CD4-positive, alpha-beta T cell treated with Interleukin-15 for 4 hours (primary cell): ENCODE measurements around the gene LGALSL.
"Not testable (repeated sequence)": the region's sequence is repeated elsewhere in the genome, so short reads cannot be mapped to it uniquely, and the experiment has no call there.

Experiments
- DNase-seq: peaks from one replicate; pipeline ENCODE4 v3.0.0-alpha.2; 2020; ENCODE audit warnings: low spot score

Gene LGALSL

DNA sequence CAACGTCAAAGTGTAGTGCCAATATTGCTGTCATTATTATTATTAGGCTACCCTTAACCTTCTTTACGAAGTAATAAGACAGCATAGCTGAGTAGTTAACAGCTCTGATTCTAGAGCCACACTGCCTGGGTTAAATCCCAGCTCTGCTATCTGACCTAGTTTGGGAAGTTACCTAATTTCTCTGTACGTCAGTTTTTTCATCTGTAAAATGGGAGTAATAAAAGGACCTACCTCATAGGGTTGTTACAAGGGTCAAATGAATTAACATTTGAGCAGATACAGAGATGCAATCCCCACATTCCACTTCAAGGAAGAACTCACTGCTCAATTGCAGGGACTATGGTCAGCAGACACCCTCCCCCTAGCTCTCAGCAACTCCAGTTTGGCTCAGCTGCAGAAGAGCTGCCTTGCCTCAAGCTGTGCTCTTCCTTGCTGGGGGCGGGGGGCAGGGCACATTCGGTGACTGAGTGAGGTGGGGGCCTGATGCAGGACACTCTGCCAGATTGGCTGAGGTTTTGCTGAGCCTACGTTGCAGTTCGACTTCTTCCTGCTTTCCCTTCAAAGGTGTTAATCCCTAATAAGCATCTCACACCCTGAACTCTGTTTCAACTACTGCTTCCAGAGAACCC, 11.0 kb upstream of the LGALSL start:
- no peak for DNase-seq

DNA sequence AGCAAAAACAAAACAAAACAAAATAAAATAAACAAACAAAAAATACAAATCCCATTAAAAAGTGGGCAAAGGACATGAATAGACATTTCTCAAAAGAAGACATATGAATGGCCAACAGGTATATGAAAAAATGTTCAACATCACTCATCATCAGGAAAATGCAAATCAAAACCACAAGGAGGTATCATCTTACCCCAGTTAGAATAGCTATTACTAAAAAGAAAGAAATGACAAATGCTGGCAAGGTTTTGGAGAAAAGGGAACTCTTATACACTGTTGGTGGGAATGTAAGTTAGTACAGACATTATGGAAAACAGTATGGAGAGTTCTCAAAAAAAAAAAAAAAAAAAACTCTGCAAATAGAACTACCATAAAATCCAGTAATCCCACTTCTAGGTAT, 8.0 kb upstream of the LGALSL start:
- not testable (repeated sequence) for DNase-seq

DNA sequence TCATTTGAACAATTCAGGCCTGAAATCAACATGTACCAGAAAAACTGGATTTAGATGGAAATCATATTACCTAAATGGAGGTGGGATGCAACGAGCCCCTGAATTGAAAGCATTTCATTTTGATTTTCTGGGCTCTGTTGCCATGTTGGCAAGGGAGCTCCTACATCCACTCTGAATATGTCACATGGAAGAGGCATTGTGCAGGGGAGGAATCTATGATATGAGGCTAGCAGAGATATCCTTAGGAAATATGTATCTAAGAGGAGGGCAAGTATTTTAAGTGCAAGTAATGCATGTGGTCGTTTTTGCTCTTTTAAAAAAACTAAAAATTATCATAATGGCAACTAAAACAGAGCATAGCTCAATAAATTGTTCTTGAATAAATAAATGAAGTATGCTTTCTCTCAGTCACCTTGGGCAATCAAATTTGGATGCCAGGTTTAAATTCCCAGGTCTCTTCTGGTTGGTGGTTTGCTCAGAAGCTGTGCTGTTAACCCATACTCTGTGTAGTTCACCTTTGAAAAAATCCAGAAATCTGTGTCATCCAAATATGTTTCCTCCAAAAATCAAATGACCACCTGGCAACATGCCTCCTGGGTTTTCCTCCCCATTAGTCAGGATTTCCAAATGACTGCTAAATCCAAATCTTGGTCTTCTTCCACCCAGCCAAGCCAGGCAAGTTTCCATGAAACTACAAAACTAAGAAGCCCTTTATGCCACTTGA, 6.5 kb upstream of the LGALSL start:
- DNase-seq = no peak

DNA sequence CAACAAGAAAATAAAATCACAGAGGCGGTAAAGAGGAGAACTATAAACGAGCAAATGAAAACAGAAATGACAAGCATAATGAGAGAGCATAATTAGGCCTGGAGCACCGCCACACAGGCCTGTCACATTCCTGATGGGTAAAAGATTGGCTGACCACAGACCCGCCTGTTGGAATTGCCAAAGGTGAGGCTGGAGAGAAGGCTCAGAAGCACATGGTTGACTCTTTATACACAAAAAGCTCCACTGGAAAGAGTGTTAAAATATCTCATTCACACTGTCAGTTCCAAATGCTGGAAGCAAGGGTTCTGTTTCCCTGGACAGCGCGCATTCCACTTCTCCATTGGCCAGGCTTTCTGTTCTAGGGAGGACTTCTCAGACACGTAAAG, 5.9 kb upstream of the LGALSL start:
- DNase-seq = no peak

DNA sequence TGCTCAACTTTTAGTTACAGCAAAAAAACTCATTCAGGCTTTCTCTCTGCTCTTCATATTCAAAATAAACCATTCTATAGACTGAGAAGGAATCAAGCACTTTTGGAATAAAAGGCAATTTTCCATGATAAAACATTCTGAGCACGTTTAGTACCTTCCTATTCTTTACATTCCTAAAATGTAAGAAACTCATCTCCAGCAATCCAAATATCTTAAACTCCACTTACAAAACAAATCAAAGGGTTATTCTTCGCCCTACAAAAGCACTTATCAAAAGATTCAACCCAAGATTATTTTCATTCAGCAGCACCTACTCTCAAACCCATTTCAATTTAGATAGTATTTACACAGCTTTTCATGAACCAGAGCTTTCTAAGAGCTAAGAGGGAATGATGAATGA, 2.9 kb upstream of the LGALSL start:
- no peak for DNase-seq

DNA sequence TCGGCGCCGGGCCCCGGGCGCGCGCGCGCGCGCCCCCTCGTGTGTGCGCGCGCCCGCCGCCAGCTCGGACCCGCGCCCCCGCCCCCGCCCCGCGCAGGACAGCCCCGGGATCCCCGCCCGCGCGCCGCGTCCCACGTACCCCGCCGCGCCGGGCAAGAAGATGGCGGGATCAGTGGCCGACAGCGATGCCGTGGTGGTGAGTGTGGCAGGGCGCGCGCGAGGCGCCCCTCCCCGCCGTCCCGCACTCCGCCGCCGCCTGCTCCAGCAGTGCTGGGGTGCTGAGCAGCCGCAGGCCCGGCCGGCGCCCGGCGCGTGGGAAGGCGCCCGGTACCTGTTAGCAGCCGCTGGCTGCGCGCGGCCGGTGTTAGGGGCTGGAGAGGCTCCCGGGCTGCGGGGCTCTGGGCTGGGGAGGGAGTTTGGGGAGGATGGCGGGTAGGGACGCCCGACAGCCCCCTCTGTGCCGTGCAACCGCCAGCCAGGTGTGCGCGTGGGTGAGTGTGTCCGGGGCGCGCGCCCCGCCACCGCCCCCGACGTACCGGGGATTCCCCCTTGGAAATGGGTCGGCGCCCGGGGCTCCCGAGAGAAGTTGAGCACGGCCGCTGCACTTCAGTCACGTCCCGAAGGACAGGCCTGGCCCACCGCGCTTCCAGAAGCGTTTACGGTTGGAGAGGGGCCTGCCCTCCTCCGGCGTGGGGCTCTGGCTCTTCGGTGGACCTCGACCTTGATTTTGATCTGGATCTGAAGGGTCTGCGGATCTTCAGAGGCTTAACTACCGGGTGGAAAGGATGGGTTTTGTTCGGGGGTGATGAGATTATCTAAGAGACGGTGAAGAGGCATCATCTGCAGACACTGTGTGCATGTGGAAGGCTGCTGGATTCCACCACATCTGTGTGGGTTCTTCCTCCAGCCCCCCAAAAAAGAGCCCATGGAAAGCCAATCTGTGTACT, 697 bp downstream of the LGALSL start:
- DNase-seq = peak; percentile 29

DNA sequence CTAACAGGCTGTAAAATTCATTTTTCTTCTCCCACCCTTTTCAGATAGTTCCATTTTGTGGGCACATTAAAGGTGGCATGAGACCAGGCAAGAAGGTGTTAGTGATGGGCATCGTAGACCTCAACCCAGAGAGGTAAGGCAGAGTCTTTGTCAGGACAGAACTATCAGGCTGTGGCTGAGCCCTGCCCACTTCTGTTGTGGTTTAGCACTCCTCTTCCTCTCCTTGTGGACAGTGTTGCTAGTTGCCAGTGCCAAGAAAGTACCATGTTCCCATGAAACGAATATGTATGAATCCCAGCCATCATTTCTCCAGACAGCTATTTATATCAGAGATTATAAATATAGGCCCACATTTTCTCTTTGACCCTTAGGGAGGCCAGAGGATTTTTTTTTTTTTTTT, 1.6 kb downstream of the LGALSL start:
- no peak for DNase-seq

DNA sequence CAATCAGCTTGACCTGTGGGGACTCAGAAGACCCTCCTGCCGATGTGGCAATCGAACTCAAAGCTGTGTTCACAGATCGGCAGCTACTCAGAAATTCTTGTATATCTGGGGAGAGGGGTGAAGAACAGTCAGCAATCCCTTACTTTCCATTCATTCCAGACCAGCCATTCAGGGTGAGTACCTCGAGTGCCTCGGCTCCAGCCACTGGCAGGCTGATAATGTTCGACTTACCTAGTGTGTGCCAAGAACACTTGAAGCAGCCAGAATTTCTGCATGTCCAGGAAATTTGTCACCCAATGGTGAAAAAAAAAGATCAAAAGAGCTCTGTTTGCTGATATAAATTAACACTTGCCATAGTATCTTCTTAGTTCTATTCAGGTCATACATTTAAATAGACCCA, 2.3 kb downstream of the LGALSL start:
- no peak for DNase-seq

DNA sequence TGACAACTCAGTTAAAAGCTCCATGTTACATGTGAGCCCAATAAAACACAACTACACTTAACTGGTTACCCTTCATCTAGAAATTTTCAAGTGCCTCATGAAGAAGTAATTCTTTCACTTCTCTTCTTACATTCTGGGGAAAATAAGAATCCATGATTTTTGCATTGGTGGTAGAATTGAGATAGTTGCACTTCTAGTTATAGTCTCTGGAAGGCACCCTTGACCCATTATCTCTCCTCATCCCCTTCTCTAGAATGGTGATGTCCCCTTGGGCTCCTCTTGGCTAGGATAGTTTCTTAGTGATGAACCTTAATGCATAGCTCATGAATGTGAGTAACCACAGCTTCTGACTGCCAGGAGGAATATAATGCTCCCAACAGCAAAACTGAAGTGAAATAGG, 3.6 kb downstream of the LGALSL start:
- DNase-seq = no peak

DNA sequence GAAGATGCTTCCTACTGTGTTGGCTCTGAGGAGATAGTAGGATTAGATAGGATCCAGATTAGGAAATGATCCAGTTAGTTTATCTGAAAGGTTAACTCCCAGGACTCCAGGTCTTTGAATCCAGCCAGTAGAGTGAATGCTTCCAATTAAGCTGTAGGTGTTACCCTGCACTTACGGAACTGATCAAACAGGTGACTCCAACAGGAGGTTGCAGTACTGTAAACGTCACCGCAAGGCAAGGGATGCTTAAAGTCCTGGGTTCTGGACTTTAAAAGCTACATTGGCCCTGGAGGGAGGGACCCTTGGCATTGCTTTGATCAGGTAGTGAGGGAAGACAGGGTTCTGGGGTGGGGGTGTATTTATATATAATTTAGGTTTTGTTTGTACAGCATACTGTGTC, 5.6 kb downstream of the LGALSL start:
- DNase-seq = no peak

DNA sequence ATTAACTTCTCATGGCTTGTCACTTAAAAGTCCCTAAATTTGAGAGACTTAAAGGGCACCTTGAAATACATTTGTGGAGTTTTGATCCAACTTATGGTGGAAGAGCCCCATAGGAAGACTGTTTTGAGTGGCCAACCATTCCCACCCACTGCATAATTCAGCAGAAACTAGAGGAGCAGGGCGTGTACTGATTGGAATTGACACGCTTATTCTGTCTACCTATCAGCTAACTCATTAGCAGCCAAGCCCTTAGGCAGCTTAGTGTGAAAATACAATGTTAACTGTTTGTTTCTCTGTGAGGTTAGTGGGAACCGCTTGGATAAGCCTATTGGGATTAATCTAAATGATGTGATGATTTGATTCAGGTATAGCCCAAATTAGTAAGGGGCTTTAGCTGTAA, 6.4 kb downstream of the LGALSL start:
- DNase-seq = no peak

DNA sequence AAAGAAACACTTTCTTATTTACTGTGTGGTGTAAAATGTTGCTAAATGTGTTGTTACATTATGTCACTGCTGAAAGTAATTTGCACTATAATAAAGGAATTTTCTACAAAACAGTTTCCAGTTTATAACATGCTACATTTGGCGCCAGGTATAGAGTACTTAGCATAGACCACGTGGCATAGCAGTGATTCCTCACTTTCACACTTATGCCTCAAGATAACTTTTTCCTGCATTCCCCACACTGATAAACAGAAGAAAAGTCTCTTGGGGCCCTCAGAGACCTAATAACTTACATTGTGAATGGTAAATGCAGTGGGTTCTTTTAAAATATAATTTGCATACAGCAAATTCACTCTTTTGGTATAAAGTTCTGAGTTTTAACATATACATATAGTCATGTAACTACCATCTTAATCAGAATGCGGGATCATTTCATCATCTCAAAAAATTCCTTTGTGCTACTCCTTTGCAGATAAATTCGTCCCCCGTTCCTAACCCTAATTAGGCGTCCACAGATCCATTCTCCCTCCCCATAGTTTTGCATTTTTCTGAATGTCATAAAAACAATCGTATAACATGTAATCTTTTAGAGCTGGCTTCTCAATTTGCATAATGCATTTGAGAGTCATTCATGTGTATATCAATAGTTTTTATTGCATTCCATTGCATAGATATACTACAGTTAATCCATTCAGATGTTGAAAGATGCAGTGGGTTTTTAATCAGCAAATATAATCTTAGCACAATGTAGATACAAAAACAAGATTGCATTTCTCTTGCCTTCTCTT, 7.5 kb downstream of the LGALSL start:
- DNase-seq = no peak

DNA sequence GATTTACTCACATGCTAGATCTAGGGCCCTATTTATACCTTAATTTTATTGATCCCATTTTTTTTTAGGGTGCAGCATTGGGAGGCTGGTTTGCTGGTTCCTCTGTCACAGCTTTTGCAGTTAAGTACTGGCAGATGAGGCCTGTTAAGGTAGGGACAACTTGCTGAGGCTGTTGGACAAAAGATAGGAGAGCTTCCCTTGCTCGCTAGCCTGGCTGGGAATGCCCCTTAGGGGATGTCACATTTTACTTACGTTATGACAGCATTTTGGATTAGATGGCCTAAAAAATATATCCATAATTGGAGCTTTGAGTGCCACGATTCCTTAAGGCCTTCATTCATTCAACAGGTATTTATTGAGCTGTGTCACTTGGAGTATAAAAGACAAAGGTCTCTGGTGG, 8.2 kb downstream of the LGALSL start:
- DNase-seq = no peak

DNA sequence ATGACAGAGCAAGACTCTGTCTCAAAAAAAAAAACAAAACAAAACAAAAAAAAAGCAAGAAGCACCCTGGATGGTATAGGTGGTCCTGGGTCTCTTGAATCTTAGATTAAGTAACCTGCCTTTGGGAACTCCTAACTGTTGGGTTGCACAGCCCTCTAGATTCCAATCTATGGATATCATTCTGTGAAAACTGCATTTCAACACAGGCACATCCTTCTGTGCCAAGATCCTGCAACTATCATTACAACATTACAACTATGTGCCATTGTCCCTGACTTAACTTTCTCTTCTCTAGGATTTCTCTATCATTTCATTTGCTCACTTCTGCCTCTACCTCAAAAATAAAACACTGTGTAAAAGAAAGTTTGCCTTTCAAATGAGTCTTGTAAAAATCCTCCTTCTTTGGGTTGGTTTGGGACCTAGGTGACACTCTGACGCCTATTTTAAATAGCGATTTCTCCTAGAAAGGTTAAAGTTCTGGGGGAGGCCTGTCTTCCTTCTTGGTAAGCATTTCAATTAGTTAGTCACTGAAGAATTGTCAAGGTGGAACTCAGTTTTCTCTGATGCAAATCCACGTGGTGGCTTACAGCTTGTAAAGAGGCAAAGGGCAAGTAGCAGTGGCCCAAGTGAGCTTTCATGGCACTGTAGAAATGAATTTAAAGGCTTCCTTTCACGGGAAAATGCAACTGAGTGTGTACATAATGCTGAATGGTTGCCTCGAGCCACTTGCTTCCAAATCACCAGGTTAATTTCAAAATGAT, 9.2 kb downstream of the LGALSL start:
- DNase-seq = no peak

DNA sequence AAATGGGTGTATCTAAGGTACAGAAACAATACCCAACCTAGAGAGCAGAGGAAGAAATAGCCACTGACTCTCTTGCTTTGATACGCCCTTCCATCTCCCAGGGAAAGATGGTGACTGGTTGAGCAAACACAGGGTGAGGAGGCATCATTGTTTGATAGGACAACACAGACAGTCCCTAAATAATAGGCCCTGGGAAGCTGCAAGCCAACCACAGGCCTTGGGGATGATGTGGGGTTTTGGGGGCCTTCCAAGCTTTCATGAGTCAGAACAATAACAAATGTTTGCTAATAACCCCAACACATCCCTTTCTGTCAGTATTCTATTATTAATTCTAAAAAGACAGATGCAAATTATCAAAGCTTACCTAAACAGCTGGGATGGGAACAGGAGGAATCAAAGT, 9.8 kb downstream of the LGALSL start:
- DNase-seq = no peak

DNA sequence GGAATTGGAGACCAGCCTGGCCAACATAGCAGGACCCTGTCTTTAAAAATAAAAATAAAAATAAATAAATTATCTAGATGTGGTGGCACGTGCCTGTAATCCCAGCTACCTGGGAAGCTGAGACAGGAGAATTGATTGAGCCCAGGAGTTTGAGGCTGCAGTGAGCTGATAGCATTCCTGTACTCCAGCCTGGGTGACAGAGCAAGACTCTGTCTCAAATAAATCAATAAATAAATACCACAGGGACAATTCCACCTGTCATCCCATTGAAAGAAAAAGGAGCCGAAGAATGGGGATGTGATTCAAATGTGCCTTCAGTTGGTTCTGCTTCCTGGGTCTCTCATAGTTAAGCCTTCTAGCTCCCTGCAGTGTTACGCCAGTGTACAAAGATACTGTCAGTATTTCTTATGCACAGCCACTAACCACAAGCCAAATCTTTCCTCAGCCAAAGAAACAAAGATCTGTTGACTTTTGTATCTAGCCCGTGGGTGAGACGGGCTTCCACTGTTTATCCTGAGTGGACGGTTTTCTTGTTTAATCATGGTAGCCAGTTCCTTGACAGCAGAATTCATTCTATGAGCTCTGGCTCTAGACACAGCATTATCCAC, 12.6 kb downstream of the LGALSL start:
- DNase-seq = no peak

DNA sequence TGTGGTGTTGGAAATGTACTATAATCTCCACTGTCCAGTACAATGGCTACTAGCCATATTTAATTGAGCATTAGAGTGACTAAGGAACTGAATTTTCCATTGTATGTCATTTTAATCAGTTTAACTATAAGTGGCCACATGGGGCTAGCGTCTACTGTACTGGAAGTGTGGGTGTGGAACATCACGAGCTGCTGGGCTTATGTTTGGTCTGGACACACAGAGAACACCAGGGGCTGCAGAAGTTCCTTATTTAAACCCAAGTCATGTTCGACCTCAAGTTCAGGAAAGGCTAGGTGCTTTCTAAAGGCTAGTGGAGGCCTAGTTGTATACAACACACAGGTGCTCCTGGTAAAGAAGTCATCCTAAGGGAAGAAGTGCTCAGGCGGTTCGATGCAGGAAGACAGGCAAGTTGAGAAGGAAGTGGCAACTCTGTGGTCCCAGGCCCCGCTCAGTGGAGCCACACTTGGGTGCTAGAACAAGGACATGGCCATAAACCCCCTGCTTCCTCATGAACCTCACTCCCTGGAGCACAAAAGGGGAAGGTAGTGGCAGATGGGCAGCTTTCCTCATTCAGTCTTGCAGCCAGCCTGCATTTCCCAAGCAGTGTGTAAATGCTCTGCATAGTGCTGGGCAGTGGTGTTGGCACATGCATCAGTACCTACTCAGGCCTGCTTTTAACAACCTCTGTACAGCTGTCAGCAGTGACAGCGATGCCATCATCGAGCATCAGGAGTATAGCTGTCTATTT, 13.3 kb downstream of the LGALSL start:
- no peak for DNase-seq

DNA sequence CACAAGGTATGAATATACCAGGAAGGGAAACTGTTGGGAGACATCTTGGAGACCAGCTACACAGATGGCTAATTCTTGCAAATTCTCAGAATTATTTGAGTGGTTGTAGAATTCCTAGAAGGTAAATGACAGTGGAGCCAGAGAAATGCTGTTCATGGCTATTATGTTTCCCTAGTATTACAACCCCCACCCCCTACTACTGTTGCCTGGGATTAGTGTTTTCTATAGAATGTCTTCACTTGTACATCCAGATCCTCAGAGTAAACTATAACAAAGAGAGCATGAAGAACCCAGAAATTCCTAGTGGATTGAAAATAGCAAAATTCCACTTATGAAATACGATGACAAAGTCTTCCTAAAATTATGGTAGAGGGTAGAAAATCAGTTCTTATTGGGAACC, 15.3 kb downstream of the LGALSL start:
- DNase-seq = no peak

DNA sequence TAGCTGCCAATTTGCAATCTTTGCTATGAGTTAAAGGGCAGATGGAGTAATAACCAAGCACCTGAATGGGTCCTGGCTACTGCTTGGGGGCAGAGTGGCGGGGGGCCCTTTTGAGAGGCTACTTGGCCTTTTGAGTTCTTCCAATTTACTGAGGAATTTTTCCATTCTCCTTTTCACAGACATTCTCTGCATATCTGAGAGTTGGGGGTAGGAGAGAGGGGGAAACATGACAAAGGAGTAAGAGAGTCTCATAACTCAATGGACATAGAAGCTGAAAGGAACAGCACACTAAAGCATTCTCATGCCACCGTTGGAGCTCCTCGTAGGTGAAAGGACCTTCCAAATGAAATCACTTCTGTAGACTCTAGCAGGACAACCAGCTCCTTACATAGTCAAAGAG, 16.1 kb downstream of the LGALSL start:
- no peak for DNase-seq

DNA sequence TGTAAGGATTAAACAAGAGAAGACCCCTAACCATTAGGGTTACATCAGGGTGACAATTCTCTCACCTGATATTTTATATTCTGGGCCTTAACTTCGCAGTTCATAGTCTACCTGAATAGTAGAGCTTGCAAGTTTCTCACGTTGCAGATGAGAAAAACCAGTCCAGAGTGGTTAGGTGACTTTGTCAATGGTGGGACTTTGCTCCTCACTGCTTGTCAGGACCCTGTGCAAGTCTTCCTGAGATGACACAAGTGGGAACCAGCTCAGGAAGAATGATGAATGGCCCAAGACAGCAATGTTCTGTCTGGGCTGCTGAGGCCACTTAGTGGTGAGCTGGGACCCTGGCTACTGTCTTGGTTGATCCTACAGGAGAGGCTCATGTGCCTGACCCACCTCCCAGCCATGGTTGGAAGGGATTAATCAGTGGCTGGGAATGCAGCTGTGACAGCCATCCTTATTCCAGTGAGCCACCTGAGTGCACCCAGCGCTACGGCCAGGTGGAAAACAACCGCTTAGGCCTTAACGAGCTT, 16.9 kb downstream of the LGALSL start:
- no peak for DNase-seq
